HepG2 (cell line): ENCODE data around the gene SNRNP27. TPM values are rescaled to one million over a fixed set of nuclear protein-coding genes. Genes with fewer than 3 reads are reported as not detected.

ENCODE experiments used
- ATAC-seq: fragments of 200-7000 bp; cut with Tn5 transposase; 3 replicates; pipeline ENCODE4 v1.9.1; 2020; ENCODE audit warnings: mild to moderate bottlenecking, moderate library complexity
- BruUV-seq: library from RNA; stranded (reverse); fragments of 400-500 nt; replicated peaks from 2 replicates; lab custom pipeline; 2021; lab: Mats Ljungman, UMichigan
- CTCF ChIA-PET: fragments of 300-600 bp; formaldehyde crosslinking; extraction: SDS; loops from one replicate; lab custom pipeline; 2021; ENCODE audit warnings: low total read pairs, inconsistent platforms, low intra/inter-chr PET ratio; lab: Yijun Ruan, JAX
- POLR2A ChIA-PET: fragments of 350-600 bp; sonication (Branson Sonifier 250); formaldehyde crosslinking; loops from one replicate; lab custom pipeline; 2020; ENCODE audit warnings: antibody characterized with exemption, inconsistent platforms; lab: Yijun Ruan, JAX
- DNase-seq: peaks from one replicate; pipeline ENCODE4 v3.0.0-alpha.2; 2015; ENCODE audit warnings: low spot score
- FAIRE-seq: peaks from 3 replicates; lab custom pipeline; 2011; peaks lifted over from hg19 to GRCh38; lab: Jason Lieb, UNC
- H2AFZ ChIP-seq: one replicate; pipeline ENCODE4 v1.6.1; 2011; ENCODE audit warnings: low read length, inconsistent platforms
- H3K27ac ChIP-seq: fragments of 300-600 bp; 3 replicates; pipeline ENCODE4 v1.8.0; 2011; ENCODE audit warnings: mixed run types, mild to moderate bottlenecking, mixed read lengths, low read length, inconsistent platforms; ENCODE audit not compliant: insufficient read depth; ENCODE audit errors: extremely low read length
- H3K27me3 ChIP-seq, 2 experiments: fragments of 200-600 bp in 1 of 2; 2 replicates in 1 of 2; 3 replicates in 1 of 2; pipeline versions ENCODE4 v1.6.0 to v1.8.0; 2011; ENCODE audit warnings: low read length in 2 of 2, mild to moderate bottlenecking in 2 of 2, moderate library complexity in 2 of 2, inconsistent platforms in 1 of 2; ENCODE audit not compliant: insufficient read depth in 2 of 2, control insufficient read depth in 1 of 2
- H3K36me3 ChIP-seq, 2 experiments: fragments of 200-600 bp in 1 of 2; replicated peaks in 1 of 2; 2 replicates in 1 of 2; 3 replicates in 1 of 2; pipeline versions ENCODE4 v1.5.1 to v1.8.0; 2011; ENCODE audit warnings: low read length in 2 of 2, inconsistent platforms in 1 of 2; ENCODE audit not compliant: insufficient read depth in 2 of 2, control insufficient read depth in 1 of 2
- H3K4me1 ChIP-seq: 2 replicates; pipeline ENCODE4 v1.5.1; 2012; ENCODE audit warnings: low read length, inconsistent platforms; ENCODE audit not compliant: insufficient read depth
- H3K4me2 ChIP-seq: 2 replicates; pipeline ENCODE4 v1.6.0; 2011; ENCODE audit warnings: low read depth, low read length, inconsistent platforms
- H3K4me3 ChIP-seq, 3 experiments: fragments of 200-600 bp in 1 of 3; sonication (generic), shearing (Covaris generic) in 1 of 3; replicated peaks in 1 of 3; 2 replicates each; pipeline ENCODE4 v1.5.1; 2011 to 2016; ENCODE audit warnings: low read length in 3 of 3, inconsistent platforms in 2 of 3, low read depth in 2 of 3, mild to moderate bottlenecking in 2 of 3, control low read depth in 1 of 3, mixed read lengths in 1 of 3; ENCODE audit not compliant: insufficient read depth in 1 of 3
- H3K79me2 ChIP-seq: one replicate; pipeline ENCODE4 v1.6.1; 2011; ENCODE audit warnings: low read length, inconsistent platforms; ENCODE audit not compliant: insufficient read depth
- H3K9ac ChIP-seq: 2 replicates; pipeline ENCODE4 v1.6.0; 2011; ENCODE audit warnings: mild to moderate bottlenecking, low read depth, low read length, inconsistent platforms; ENCODE audit not compliant: insufficient read depth
- H3K9me3 ChIP-seq: 2 replicates; pipeline ENCODE4 v1.5.1; 2012; ENCODE audit warnings: mild to moderate bottlenecking, low read length
- H4K20me1 ChIP-seq: 2 replicates; pipeline ENCODE4 v1.6.0; 2011; ENCODE audit warnings: inconsistent platforms, mild to moderate bottlenecking, low read length, moderate library complexity; ENCODE audit not compliant: insufficient read depth
- ELF1 ChIP-seq: sonication (generic); formaldehyde crosslinking; IDR thresholded peaks from 2 replicates; pipeline ENCODE4 v1.4.0; 2020; ENCODE audit warnings: missing genetic modification reagents
- FIP1L1 ChIP-seq: fragments of 200-400 bp; formaldehyde crosslinking; IDR thresholded peaks from 2 replicates; pipeline ENCODE4 v1.6.1; 2018; ENCODE audit warnings: low read depth, mild to moderate bottlenecking, low read length, moderate library complexity, borderline replicate concordance; ENCODE audit not compliant: insufficient read depth
- FOXK2 ChIP-seq: fragments of 450-650 bp; IDR thresholded peaks from 2 replicates; pipeline ENCODE4 v1.6.1; 2016
- KDM5A ChIP-seq: fragments of 200-600 bp; sonication (generic); IDR thresholded peaks from 2 replicates; pipeline ENCODE4 v1.7.0; 2018; ENCODE audit warnings: antibody characterized with exemption, mild to moderate bottlenecking, low read length, borderline replicate concordance
- MATR3 ChIP-seq: sonication (generic); formaldehyde crosslinking; IDR thresholded peaks from 2 replicates; pipeline ENCODE4 v1.4.0; 2020; ENCODE audit warnings: missing genetic modification reagents
- NBN ChIP-seq: fragments of 450-650 bp; conservative IDR thresholded peaks from 2 replicates; pipeline ENCODE4 v1.6.1; 2017
- PHB2 ChIP-seq: fragments of 450-650 bp; IDR thresholded peaks from 2 replicates; pipeline ENCODE4 v1.6.1; 2018; ENCODE audit not compliant: partially characterized antibody
- REL ChIP-seq: sonication (generic); formaldehyde crosslinking; conservative IDR thresholded peaks from 2 replicates; pipeline ENCODE4 v1.8.0; 2022; ENCODE audit warnings: mild to moderate bottlenecking, missing genetic modification reagents, moderate library complexity
- TCF7 ChIP-seq: sonication (generic); IDR thresholded peaks from 2 replicates; pipeline ENCODE4 v1.6.1; 2016; ENCODE audit warnings: antibody characterized with exemption, low read depth
- ZNF136 ChIP-seq: sonication (generic); formaldehyde crosslinking; IDR thresholded peaks from 2 replicates; pipeline ENCODE4 v1.8.1; 2022; ENCODE audit warnings: low read depth, mild to moderate bottlenecking, moderate library complexity, missing genetic modification reagents
- ZNF232 ChIP-seq: sonication (generic); formaldehyde crosslinking; IDR thresholded peaks from 2 replicates; pipeline ENCODE4 v1.4.0; 2020; ENCODE audit warnings: missing genetic modification reagents, borderline replicate concordance
- WGBS: methylation state at CpG from one replicate; pipeline ENCODE4 v1.1.6; 2017; ENCODE audit warnings: low lambda C conversion rate; 5-methylcytosine and 5-hydroxymethylcytosine counted together
- in situ Hi-C: cut with HindIII; loops from 2 replicates; pipeline ENCODE4 v1.10.0; 2017; ENCODE audit warnings: low pct_unique_long_range_greater_than_20kb; ENCODE audit not compliant: extremely low pct_ligation_motif_present
- intact Hi-C: fragments of 100-400 bp; cut with micrococcal nuclease; formaldehyde crosslinking; loops from one replicate; pipeline ENCODE4 v1.10.0; 2022; ENCODE audit not compliant: unreplicated experiment
- polyA plus RNA-seq, 8 experiments: library from polyadenylated mRNA; depleted of rRNA in 3 of 8; stranded (reverse) in 7 of 8; unstranded in 1 of 8; fragments of >200 nt; fragmentation: Illumina TruSeq in 4 of 8; extraction: Trizol in 4 of 8; gene quantifications; 2 replicates each; pipeline versions ENCODE4 v1.2.1 to v1.2.3, GENCODE V29; 2011 to 2016; ENCODE audit warnings: low read depth in 4 of 8, missing spikeins in 1 of 8, mixed read lengths in 1 of 8; ENCODE audit not compliant: insufficient read depth in 1 of 8
- total RNA-seq, 5 experiments: library from RNA; depleted of rRNA; stranded (reverse); fragments of >200 nt; fragmentation: Illumina TruSeq; extraction: Trizol; gene quantifications; 2 replicates each; pipeline ENCODE4 v1.2.3, GENCODE V29; 2016; ENCODE audit warnings: low read depth in 1 of 5
- TF ChIP-seq, protein P1 (sequence below): sonication (generic); formaldehyde crosslinking; IDR thresholded peaks from 2 replicates; pipeline ENCODE4 v1.5.1; 2020; ENCODE audit warnings: mild to moderate bottlenecking, missing genetic modification reagents, borderline replicate concordance
- TF ChIP-seq, protein P2 (sequence below): fragments of 450-650 bp; IDR thresholded peaks from 2 replicates; pipeline ENCODE4 v1.6.1; 2016
- TF ChIP-seq, protein P3 (sequence below): sonication (generic); formaldehyde crosslinking; IDR thresholded peaks from 2 replicates; pipeline ENCODE4 v1.5.0; 2020; ENCODE audit warnings: mild to moderate bottlenecking, missing genetic modification reagents, moderate library complexity

The SNRNP27 gene
- total and polyA plus RNA-seq, 2 of the 13 experiments (the other 11 are each of a cell fraction or from before 2014, with no cell fraction given): 49.8 to 54.6 TPM

DNA sequence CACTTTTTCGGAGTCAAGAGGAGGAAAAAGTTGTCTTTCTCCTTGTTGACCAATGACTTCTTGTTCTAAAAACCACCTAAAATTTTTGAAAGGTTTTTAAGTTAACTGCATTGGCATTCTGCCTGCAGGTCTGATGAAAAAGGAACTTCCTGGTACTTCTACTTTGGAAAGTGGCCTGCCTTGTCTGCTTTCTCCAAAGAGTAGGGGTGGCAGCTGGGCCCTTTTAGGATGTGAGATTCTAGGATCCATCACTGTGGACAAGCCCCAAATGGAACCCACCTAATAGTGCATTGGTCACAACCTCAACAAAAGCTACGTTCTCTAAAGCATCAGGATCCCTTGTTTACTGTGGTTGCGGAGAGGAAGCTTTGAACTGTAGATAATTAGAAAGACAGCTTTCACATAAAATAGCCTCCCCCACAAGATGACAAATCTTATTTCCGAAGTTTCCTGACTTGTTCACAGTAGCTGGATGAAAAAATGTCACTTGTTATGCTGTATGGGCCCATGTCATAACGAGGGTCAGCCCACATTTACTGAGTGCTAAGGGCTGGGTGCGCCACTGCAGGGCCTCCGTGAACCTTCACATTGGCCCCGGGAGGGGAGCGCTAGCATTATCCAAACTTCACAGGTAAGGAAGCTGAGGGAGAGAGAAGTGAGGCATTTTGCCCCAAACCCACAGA is 50.2 kb downstream of the SNRNP27 start (continued):
- TF ChIP-seq, protein P1, sequence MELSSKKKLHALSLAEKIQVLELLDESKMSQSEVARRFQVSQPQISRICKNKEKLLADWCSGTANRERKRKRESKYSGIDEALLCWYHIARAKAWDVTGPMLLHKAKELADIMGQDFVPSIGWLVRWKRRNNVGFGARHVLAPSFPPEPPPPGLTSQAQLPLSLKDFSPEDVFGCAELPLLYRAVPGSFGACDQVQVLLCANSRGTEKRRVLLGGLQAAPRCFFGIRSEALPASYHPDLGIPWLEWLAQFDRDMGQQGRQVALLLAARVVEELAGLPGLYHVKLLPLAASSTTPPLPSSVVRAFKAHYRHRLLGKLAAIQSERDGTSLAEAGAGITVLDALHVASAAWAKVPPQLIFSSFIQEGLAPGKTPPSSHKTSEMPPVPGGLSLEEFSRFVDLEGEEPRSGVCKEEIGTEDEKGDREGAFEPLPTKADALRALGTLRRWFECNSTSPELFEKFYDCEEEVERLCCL (CRISPR knock-in tag): no peak
- TF ChIP-seq ZNF232 (CRISPR knock-in tag) (no peak), ZNF136 (CRISPR knock-in tag) (no peak), PHB2 (no peak), ELF1 (CRISPR knock-in tag) (no peak), REL (CRISPR knock-in tag) (no peak), MATR3 (CRISPR knock-in tag) (no peak)
- TF ChIP-seq, protein P2, sequence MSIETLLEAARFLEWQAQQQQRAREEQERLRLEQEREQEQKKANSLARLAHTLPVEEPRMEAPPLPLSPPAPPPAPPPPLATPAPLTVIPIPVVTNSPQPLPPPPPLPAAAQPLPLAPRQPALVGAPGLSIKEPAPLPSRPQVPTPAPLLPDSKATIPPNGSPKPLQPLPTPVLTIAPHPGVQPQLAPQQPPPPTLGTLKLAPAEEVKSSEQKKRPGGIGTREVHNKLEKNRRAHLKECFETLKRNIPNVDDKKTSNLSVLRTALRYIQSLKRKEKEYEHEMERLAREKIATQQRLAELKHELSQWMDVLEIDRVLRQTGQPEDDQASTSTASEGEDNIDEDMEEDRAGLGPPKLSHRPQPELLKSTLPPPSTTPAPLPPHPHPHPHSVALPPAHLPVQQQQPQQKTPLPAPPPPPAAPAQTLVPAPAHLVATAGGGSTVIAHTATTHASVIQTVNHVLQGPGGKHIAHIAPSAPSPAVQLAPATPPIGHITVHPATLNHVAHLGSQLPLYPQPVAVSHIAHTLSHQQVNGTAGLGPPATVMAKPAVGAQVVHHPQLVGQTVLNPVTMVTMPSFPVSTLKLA: no peak

DNA sequence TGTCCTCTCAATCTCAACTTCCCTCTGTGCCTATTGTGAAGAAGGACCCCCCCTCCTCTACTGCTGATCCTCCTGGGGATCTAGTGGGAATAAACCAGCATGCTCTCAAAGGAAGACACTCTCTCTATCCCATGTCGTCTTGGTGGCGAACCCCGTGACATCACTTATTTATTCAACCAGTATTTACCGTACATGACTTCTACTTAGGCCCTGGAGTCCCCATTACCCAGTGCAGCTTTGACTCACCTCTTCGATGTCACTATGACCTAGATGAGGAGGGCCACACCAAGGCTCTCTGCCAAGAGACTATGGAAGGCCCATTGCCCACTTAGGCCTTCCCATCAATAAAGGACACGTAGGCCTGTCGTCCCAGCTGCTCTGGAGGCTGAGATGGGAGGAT is 51.0 kb downstream of the SNRNP27 start:
- WGBS: 96% methylated on average over 7 of the region's 7 CpGs
- Histone ChIP-seq H2AFZ (no peak overlapping the region), H3K36me3 (peaks cover 4 to 7% of the 10 kb centered on the region in 2 experiments; a peak in 4 of 5 replicates), H3K9ac (no peak overlapping the region), H3K27ac (no peak overlapping the region), H3K4me1 (peaks cover 51% of the 10 kb centered on the region), H3K27me3 (no peaks in the 10 kb centered on the region), H4K20me1 (no peaks in the 10 kb centered on the region)
- intact Hi-C loops (no loop called here), in situ Hi-C loops (no loop called here)
- no peak for FAIRE-seq
- BruUV-seq: no TSS peak
- TF ChIP-seq, protein P3, sequence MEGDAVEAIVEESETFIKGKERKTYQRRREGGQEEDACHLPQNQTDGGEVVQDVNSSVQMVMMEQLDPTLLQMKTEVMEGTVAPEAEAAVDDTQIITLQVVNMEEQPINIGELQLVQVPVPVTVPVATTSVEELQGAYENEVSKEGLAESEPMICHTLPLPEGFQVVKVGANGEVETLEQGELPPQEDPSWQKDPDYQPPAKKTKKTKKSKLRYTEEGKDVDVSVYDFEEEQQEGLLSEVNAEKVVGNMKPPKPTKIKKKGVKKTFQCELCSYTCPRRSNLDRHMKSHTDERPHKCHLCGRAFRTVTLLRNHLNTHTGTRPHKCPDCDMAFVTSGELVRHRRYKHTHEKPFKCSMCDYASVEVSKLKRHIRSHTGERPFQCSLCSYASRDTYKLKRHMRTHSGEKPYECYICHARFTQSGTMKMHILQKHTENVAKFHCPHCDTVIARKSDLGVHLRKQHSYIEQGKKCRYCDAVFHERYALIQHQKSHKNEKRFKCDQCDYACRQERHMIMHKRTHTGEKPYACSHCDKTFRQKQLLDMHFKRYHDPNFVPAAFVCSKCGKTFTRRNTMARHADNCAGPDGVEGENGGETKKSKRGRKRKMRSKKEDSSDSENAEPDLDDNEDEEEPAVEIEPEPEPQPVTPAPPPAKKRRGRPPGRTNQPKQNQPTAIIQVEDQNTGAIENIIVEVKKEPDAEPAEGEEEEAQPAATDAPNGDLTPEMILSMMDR (CRISPR knock-in tag): no peak
- no peak for TF ChIP-seq FOXK2
- no peak for TF ChIP-seq NBN
- no peak for TF ChIP-seq TCF7
- no peak for TF ChIP-seq KDM5A
- TF ChIP-seq FIP1L1: no peak
- TF ChIP-seq, all 625 proteins: peak for 0
- Histone ChIP-seq H3K4me2 (no peak overlapping the region), H3K79me2 (no peaks in the 10 kb centered on the region), H3K4me3 (no peak overlapping the region), H3K9me3 (no peaks in the 10 kb centered on the region)
- ChIA-PET CTCF (no interaction called here), POLR2A (interaction anchor here (1.9 to 5.1 kb wide), 3 partner anchors 12 to 30 kb away, joined by 7 to 77 read pairs (median 22); partner anchors contain the start of gene MXD1)
- DNase-seq (no peak), ATAC-seq (no peak)
